ENCODE measurements around the gene CRYBG1. TPM values are rescaled to one million over a fixed set of nuclear protein-coding genes. Genes with fewer than 3 reads are reported as not detected.

CRYBG1 gene
- total RNA-seq, 2 donors from 2014 or later: 2.5 to 2.7 TPM

DNA sequence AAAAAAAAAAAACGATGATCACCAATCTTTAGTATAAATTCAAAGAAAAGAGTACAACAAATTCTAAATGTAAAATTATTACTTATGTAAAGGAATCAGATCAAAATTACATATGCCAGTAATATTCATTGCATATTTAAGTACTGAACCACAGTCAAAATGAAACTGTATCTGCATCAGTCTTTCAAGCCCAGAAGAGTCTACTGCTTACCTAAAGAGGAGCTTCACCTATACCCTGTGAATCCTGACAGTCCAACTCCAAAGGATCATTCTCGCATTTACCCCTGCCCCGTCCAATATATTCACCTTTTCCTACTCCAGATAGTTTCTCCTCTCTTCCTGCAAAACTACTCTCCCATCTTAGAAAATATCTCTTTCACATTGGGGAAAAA is 44.1 kb upstream of the CRYBG1 start:
- Mint-ChIP-seq H3K4me3 (no peak overlapping the region), H3K27me3 (ENCODE audit: insufficient read depth) (no peaks in the 10 kb centered on the region)
- no peaks in the 10 kb centered on the region for H3K9me3 ChIP-seq (ENCODE audit: control insufficient read depth, low read length)

DNA sequence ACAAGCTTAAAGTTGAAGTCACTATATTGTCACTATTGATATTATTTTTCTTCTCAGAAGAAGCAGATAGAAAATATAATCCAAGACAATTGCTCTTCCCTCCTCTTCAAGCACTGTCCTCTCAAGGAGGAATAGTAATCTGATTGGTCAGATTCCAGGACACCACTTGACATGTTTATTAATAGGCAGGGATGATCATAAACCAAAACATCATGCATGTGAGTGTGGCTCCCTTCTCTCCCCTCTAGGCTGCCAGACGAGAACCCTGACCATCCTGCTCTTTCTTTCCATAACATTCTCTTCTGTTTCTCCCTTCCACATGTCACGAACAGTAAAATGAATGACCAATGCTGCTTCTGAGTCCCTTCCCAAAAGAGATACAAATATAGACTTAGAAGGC is 42.5 kb upstream of the CRYBG1 start:
- no peak overlapping the region for H3K4me3 ChIP-seq (ENCODE audit: low read length)
- peaks cover 20% of the 10 kb centered on the region for H3K36me3 ChIP-seq (ENCODE audit: control insufficient read depth, insufficient read depth, low read length)
- Mint-ChIP-seq H3K9me3 (no peaks in the 10 kb centered on the region), H3K36me3 (ENCODE audit: low read depth) (peaks cover 18% of the 10 kb centered on the region), H3K4me3 (no peak overlapping the region), H3K4me1 (peaks cover 11% of the 10 kb centered on the region), H3K27ac (no peak overlapping the region), H3K27me3 (ENCODE audit: insufficient read depth) (no peaks in the 10 kb centered on the region)
- H3K27ac ChIP-seq (ENCODE audit: low read depth, low read length): no peak overlapping the region
- H3K4me1 ChIP-seq (ENCODE audit: control insufficient read depth, insufficient read depth, low read length): peaks cover 3% of the 10 kb centered on the region
- no peaks in the 10 kb centered on the region for H3K9me3 ChIP-seq (ENCODE audit: control insufficient read depth, low read length)
- H3K27me3 ChIP-seq (ENCODE audit: control insufficient read depth, insufficient read depth, low read length, poor library complexity, severe bottlenecking): no peaks in the 10 kb centered on the region
- no peak for DNase-seq
- 83 to 92% methylated on average over 2 of the region's 2 CpGs for WGBS, 2 experiments (ENCODE audit: insufficient coverage in 1 of 2, insufficient read length in 1 of 2)
- H3K9ac ChIP-seq (ENCODE audit: extremely low read depth, low read length, poor library complexity, severe bottlenecking): no peak overlapping the region
- TF ChIP-seq, protein P1, sequence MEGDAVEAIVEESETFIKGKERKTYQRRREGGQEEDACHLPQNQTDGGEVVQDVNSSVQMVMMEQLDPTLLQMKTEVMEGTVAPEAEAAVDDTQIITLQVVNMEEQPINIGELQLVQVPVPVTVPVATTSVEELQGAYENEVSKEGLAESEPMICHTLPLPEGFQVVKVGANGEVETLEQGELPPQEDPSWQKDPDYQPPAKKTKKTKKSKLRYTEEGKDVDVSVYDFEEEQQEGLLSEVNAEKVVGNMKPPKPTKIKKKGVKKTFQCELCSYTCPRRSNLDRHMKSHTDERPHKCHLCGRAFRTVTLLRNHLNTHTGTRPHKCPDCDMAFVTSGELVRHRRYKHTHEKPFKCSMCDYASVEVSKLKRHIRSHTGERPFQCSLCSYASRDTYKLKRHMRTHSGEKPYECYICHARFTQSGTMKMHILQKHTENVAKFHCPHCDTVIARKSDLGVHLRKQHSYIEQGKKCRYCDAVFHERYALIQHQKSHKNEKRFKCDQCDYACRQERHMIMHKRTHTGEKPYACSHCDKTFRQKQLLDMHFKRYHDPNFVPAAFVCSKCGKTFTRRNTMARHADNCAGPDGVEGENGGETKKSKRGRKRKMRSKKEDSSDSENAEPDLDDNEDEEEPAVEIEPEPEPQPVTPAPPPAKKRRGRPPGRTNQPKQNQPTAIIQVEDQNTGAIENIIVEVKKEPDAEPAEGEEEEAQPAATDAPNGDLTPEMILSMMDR (conservative IDR thresholded peaks at IDR 0.05): no peak

More for the DNA sequence above, 44.1 kb upstream of the CRYBG1 start:
- TF ChIP-seq, protein P1 (conservative IDR thresholded peaks at IDR 0.05): no peak
- DNase-seq: no peak
- H3K27ac Mint-ChIP-seq: no peak overlapping the region
- Histone ChIP-seq H3K4me1 (ENCODE audit: control insufficient read depth, insufficient read depth, low read length) (peaks cover 4% of the 10 kb centered on the region), H3K27me3 (ENCODE audit: control insufficient read depth, insufficient read depth, low read length, poor library complexity, severe bottlenecking) (no peaks in the 10 kb centered on the region), H3K4me3 (ENCODE audit: low read length) (no peak overlapping the region), H3K36me3 (ENCODE audit: control insufficient read depth, insufficient read depth, low read length) (peaks cover 22% of the 10 kb centered on the region), H3K27ac (ENCODE audit: low read depth, low read length) (no peak overlapping the region), H3K9ac (ENCODE audit: extremely low read depth, low read length, poor library complexity, severe bottlenecking) (no peak overlapping the region)
- 83 to 95% methylated on average over 2 of the region's 3 CpGs for WGBS, 2 experiments (ENCODE audit: insufficient coverage in 1 of 2, insufficient read length in 1 of 2)
- H3K36me3 Mint-ChIP-seq (ENCODE audit: low read depth): peaks cover 15% of the 10 kb centered on the region
- peaks cover 22% of the 10 kb centered on the region for H3K4me1 Mint-ChIP-seq
- no peaks in the 10 kb centered on the region for H3K9me3 Mint-ChIP-seq

DNA sequence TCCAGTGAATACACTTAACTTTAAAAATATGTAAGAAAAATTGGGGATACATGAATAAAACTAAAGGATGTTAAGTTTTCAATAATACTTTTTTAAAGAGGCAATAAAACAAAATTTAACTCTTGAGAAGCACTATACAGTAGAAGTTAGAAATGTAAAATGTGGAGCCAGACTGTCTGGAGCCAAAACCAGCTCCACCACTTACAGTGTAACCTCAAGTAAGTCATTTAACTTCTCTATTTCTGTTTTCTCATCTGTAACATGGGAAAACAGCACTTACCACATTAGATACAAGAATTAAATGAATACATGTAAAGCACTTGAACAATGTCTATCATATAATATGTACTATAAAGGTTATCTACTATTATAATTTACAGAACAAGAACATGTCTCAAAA is 41.7 kb upstream of the CRYBG1 start:
- H3K4me3 Mint-ChIP-seq: no peak overlapping the region
- peaks cover 12% of the 10 kb centered on the region for H3K4me1 Mint-ChIP-seq
- Histone ChIP-seq H3K4me3 (ENCODE audit: low read length) (no peak overlapping the region), H3K27me3 (ENCODE audit: control insufficient read depth, insufficient read depth, low read length, poor library complexity, severe bottlenecking) (no peaks in the 10 kb centered on the region), H3K9ac (ENCODE audit: extremely low read depth, low read length, poor library complexity, severe bottlenecking) (no peak overlapping the region), H3K9me3 (ENCODE audit: control insufficient read depth, low read length) (no peaks in the 10 kb centered on the region), H3K27ac (ENCODE audit: low read depth, low read length) (no peak overlapping the region), H3K4me1 (ENCODE audit: control insufficient read depth, insufficient read depth, low read length) (no peaks in the 10 kb centered on the region), H3K36me3 (ENCODE audit: control insufficient read depth, insufficient read depth, low read length) (peaks cover 20% of the 10 kb centered on the region)
- H3K36me3 Mint-ChIP-seq (ENCODE audit: low read depth): peaks cover 18% of the 10 kb centered on the region
- no peak overlapping the region for H3K27ac Mint-ChIP-seq
- no peak for DNase-seq
- H3K27me3 Mint-ChIP-seq (ENCODE audit: insufficient read depth): no peaks in the 10 kb centered on the region
- H3K9me3 Mint-ChIP-seq: no peaks in the 10 kb centered on the region
- TF ChIP-seq, protein P1 (conservative IDR thresholded peaks at IDR 0.05): no peak

All from endodermal cell (in vitro differentiated cells).